Mesenchymal stem cell (in vitro differentiated cells and primary cell): ENCODE data around the gene TRIM42.
A peak's percentile ranks its signal among the peaks of the same experiment; 100 is the strongest.

Source experiments
- DNase-seq: peaks from one replicate; pipeline ENCODE4 v3.0.0-alpha.2; 2013
- H2AFZ ChIP-seq: one replicate; pipeline ENCODE4 v1.6.1; 2013; ENCODE audit warnings: low read depth, mild to moderate bottlenecking, control low read depth, inconsistent platforms, low read length, moderate library complexity
- H2AK5ac ChIP-seq: 2 replicates; pipeline ENCODE4 v1.6.1; 2013; ENCODE audit warnings: low read length, moderate library complexity, mild to moderate bottlenecking, inconsistent platforms; ENCODE audit not compliant: severe bottlenecking
- H2BK120ac ChIP-seq: one replicate; pipeline ENCODE4 v1.6.1; 2013; ENCODE audit warnings: low read depth, mild to moderate bottlenecking, inconsistent platforms, low read length, moderate library complexity
- H2BK12ac ChIP-seq, 2 experiments: one replicate each; pipeline ENCODE4 v1.6.1; 2013; ENCODE audit warnings: inconsistent platforms in 2 of 2, low read length in 2 of 2, mild to moderate bottlenecking in 2 of 2, moderate library complexity in 2 of 2, control low read depth in 1 of 2
- H2BK15ac ChIP-seq: one replicate; pipeline ENCODE4 v1.6.1; 2013; ENCODE audit warnings: mild to moderate bottlenecking, low read depth, inconsistent platforms; ENCODE audit not compliant: poor library complexity, severe bottlenecking
- H2BK5ac ChIP-seq: 2 replicates; pipeline ENCODE4 v1.6.1; 2013; ENCODE audit warnings: low read depth, mild to moderate bottlenecking, low read length, control low read depth, inconsistent platforms; ENCODE audit not compliant: poor library complexity, severe bottlenecking
- H3K14ac ChIP-seq, 2 experiments: one replicate each; pipeline ENCODE4 v1.6.1; 2013; ENCODE audit warnings: inconsistent platforms in 2 of 2, low read length in 2 of 2, control low read depth in 1 of 2, mild to moderate bottlenecking in 1 of 2, moderate library complexity in 1 of 2
- H3K18ac ChIP-seq, 2 experiments: one replicate each; pipeline ENCODE4 v1.6.1; 2013; ENCODE audit warnings: inconsistent platforms in 2 of 2, low read length in 2 of 2, control low read depth in 1 of 2, low read depth in 1 of 2, mild to moderate bottlenecking in 1 of 2
- H3K23ac ChIP-seq, 2 experiments: one replicate each; pipeline ENCODE4 v1.6.1; 2013; ENCODE audit warnings: inconsistent platforms in 2 of 2, low read length in 2 of 2, mild to moderate bottlenecking in 2 of 2, moderate library complexity in 2 of 2, control low read depth in 1 of 2
- H3K27ac ChIP-seq: 2 replicates; pipeline ENCODE4 v1.5.1; 2013; ENCODE audit warnings: mild to moderate bottlenecking, moderate library complexity, low read length, control low read depth, inconsistent platforms; ENCODE audit not compliant: poor library complexity, severe bottlenecking
- H3K27me3 ChIP-seq, 2 experiments: 2 replicates each; pipeline versions ENCODE4 v1.6.1 to v1.7.0; 2013; ENCODE audit warnings: low read length in 2 of 2, mild to moderate bottlenecking in 2 of 2, moderate library complexity in 2 of 2, control low read depth in 1 of 2, inconsistent platforms in 1 of 2; ENCODE audit not compliant: control insufficient read depth in 1 of 2, insufficient read depth in 1 of 2
- H3K36me3 ChIP-seq, 2 experiments: 2 replicates each; pipeline versions ENCODE4 v1.6.1 to v1.7.0; 2013; ENCODE audit warnings: low read length in 2 of 2, control low read depth in 1 of 2, inconsistent platforms in 1 of 2, low read depth in 1 of 2, mild to moderate bottlenecking in 1 of 2; ENCODE audit not compliant: insufficient read depth in 2 of 2, control insufficient read depth in 1 of 2
- H3K4ac ChIP-seq, 2 experiments: one replicate each; pipeline ENCODE4 v1.6.1; 2013; ENCODE audit warnings: inconsistent platforms in 2 of 2, low read length in 2 of 2, mild to moderate bottlenecking in 2 of 2, moderate library complexity in 2 of 2, control low read depth in 1 of 2, low read depth in 1 of 2
- H3K4me1 ChIP-seq: 2 replicates; pipeline ENCODE4 v1.6.1; 2013; ENCODE audit warnings: low read depth, low read length, control low read depth; ENCODE audit not compliant: control insufficient read depth, insufficient read depth
- H3K4me2 ChIP-seq: 2 replicates; pipeline ENCODE4 v1.6.1; 2013; ENCODE audit warnings: low read length, mild to moderate bottlenecking, inconsistent platforms; ENCODE audit not compliant: poor library complexity, severe bottlenecking
- H3K4me3 ChIP-seq, 2 experiments: 2 replicates each; pipeline versions ENCODE4 v1.5.1 to v1.7.0; 2013; ENCODE audit warnings: low read length in 2 of 2, mild to moderate bottlenecking in 2 of 2, control low read depth in 1 of 2, low read depth in 1 of 2; ENCODE audit not compliant: insufficient read depth in 1 of 2
- H3K79me1 ChIP-seq: replicated peaks from 2 replicates; pipeline ENCODE4 v1.6.1; 2013; ENCODE audit warnings: mild to moderate bottlenecking, control low read depth, low read length, inconsistent platforms; ENCODE audit not compliant: poor library complexity, severe bottlenecking
- H3K9ac ChIP-seq: 2 replicates; pipeline ENCODE4 v1.7.0; 2013; ENCODE audit warnings: mild to moderate bottlenecking, low read length, moderate library complexity
- H3K9me3 ChIP-seq: 2 replicates; pipeline ENCODE4 v1.7.0; 2013; ENCODE audit warnings: mild to moderate bottlenecking, low read length; ENCODE audit not compliant: control insufficient read depth
- H4K8ac ChIP-seq: one replicate; pipeline ENCODE4 v1.6.1; 2013; ENCODE audit warnings: inconsistent platforms, mild to moderate bottlenecking, low read length, moderate library complexity
- H4K91ac ChIP-seq: one replicate; pipeline ENCODE4 v1.6.1; 2013; ENCODE audit warnings: mild to moderate bottlenecking, low read length, inconsistent platforms
- WGBS: methylation state at CpG from one replicate; pipeline ENCODE4 v1.1.7; 2013; ENCODE audit warnings: mixed read lengths; 5-methylcytosine and 5-hydroxymethylcytosine counted together

Gene TRIM42

GRCh38 chr3:140723576-140723975 lies 45.7 kb downstream of the TRIM42 start:
- WGBS: 63% methylated on average over 3 of the region's 3 CpGs
- Histone ChIP-seq H3K23ac (no peak overlapping the region), H2BK12ac (no peak overlapping the region), H3K4me1 (peaks cover 8% of the 10 kb centered on the region), H3K79me1 (no peaks in the 10 kb centered on the region), H3K4me2 (no peak overlapping the region), H3K14ac (no peak overlapping the region), H3K9ac (no peak overlapping the region), H2AFZ (no peak overlapping the region), H3K36me3 (no peaks in the 10 kb centered on the region), H3K27ac (no peak overlapping the region), H3K4ac (no peak overlapping the region), H3K9me3 (no peaks in the 10 kb centered on the region), H2BK120ac (no peak overlapping the region), H3K27me3 (peaks cover 0 to 8% of the 10 kb centered on the region in 2 experiments), H3K18ac (no peak overlapping the region), H3K4me3 (no peak overlapping the region), H2BK5ac (no peak overlapping the region), H2AK5ac (no peak overlapping the region), H4K8ac (no peak overlapping the region), H2BK15ac (no peak overlapping the region), H4K91ac (no peak overlapping the region)
- DNase-seq: no peak

DNA sequence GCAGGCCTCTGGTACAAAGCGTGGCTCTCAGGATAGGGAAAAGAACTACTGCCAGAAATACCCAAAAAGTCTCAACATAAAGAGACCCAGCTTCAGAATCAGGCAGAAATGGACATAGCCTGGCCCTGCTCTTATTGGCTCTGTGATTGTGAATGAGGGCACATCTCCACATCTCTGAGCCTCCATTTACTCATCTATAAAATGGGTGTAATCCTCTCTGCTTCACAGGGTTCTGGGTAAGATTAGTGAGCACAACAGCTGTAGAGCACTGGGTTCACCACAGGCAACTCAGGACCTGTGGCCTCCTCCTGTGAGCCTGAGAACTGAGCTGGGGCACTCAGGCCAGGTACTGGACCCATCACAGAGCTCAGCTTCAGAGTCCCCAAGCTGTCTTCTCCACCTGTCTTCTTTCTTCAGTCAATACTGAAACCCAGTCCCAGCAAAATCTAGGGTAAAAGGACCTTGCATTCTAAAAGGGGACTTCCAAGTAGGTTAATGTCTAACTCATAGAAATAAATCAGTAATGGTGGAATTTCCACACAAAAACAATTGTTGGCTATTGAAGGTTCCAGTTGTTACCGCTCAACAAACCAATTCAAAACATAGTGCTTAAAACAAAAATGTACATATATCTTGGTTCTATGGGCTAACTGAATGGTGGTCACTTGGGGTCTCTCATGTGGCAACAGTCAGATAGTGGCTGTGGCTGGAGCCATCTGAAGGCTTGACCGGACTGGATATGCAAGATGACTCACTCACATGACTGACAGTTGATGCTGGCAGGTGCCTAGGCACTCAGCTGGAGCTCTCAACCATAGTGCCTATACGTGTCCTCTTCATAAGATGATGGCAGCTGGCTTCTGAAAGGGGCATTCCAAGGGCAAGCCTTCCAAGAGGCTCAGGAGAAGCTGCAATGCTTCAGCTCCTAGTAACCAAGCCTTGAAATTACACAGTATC lies 47.3 kb downstream of the TRIM42 start:
- Histone ChIP-seq H3K4me1 (peaks cover 8% of the 10 kb centered on the region), H3K9ac (no peak overlapping the region), H3K18ac (no peak overlapping the region), H2BK120ac (no peak overlapping the region), H3K4ac (no peak overlapping the region), H3K14ac (no peak overlapping the region), H3K27ac (no peak overlapping the region), H3K79me1 (no peaks in the 10 kb centered on the region), H3K27me3 (peaks cover 0 to 11% of the 10 kb centered on the region in 2 experiments), H2BK12ac (no peak overlapping the region), H3K4me3 (no peak overlapping the region), H2BK5ac (peak overlapping the region; percentile 25), H3K23ac (no peak overlapping the region), H2AK5ac (peak overlapping the region; percentile 82), H4K8ac (no peak overlapping the region), H3K4me2 (no peak overlapping the region), H3K36me3 (no peaks in the 10 kb centered on the region), H2AFZ (no peak overlapping the region), H3K9me3 (no peaks in the 10 kb centered on the region), H2BK15ac (no peak overlapping the region), H4K91ac (no peak overlapping the region)
- no peak for DNase-seq
- WGBS: 55% methylated on average over 3 of the region's 4 CpGs

DNA sequence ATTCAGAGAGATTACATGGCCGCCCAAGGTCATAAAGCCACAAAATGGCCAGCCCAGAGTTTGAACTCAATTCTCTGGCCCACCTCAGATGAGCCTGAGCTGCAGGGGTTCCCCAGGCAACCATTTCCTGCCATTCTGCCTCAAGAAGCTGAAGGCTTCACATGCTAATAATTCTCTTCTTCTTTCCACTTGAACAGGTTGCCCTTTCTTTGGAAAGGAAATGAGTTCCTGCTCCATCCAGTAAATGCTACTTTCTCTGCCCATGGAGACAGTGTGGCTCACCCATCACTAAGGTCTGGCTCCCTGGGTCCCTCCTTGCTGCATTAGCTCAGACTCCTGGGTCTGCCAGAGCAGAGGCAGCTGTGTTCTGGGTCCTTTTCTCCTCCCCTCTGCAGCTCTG lies 48.2 kb downstream of the TRIM42 start:
- H3K27me3 ChIP-seq: peaks cover 0 to 11% of the 10 kb centered on the region in 2 experiments
- H4K91ac ChIP-seq: no peak overlapping the region
- no peak overlapping the region for H3K4me3 ChIP-seq
- no peak overlapping the region for H2BK5ac ChIP-seq
- H2AFZ ChIP-seq: no peak overlapping the region
- H3K9ac ChIP-seq: no peak overlapping the region
- H3K36me3 ChIP-seq: no peaks in the 10 kb centered on the region
- no peak overlapping the region for H3K18ac ChIP-seq
- H2BK15ac ChIP-seq: no peak overlapping the region
- H3K27ac ChIP-seq: no peak overlapping the region
- H3K4ac ChIP-seq: no peak overlapping the region
- no peak overlapping the region for H3K23ac ChIP-seq
- H3K4me1 ChIP-seq: peaks cover 8% of the 10 kb centered on the region
- H3K4me2 ChIP-seq: no peak overlapping the region
- H3K14ac ChIP-seq: no peak overlapping the region
- no peaks in the 10 kb centered on the region for H3K79me1 ChIP-seq
- 75% methylated on average over 1 of the region's 1 CpG for WGBS
- no peak overlapping the region for H2BK120ac ChIP-seq
- H3K9me3 ChIP-seq: no peaks in the 10 kb centered on the region
- H2BK12ac ChIP-seq: no peak overlapping the region
- H2AK5ac ChIP-seq: peak overlapping the region; percentile 35
- DNase-seq: no peak
- no peak overlapping the region for H4K8ac ChIP-seq

GRCh38 chr3:140727886-140728285 lies 50.0 kb downstream of the TRIM42 start:
- H3K9me3 ChIP-seq: no peaks in the 10 kb centered on the region
- peaks cover 0 to 15% of the 10 kb centered on the region in 2 experiments for H3K27me3 ChIP-seq
- no peak overlapping the region for H3K23ac ChIP-seq
- H3K9ac ChIP-seq: no peak overlapping the region
- H3K4me1 ChIP-seq: peaks cover 8% of the 10 kb centered on the region
- H4K91ac ChIP-seq: no peak overlapping the region
- no peak overlapping the region for H3K27ac ChIP-seq
- no peak overlapping the region for H2BK5ac ChIP-seq
- H2BK12ac ChIP-seq: no peak overlapping the region
- H4K8ac ChIP-seq: no peak overlapping the region
- no peak overlapping the region for H2BK15ac ChIP-seq
- H3K4ac ChIP-seq: no peak overlapping the region
- no peak overlapping the region for H2AFZ ChIP-seq
- no peak overlapping the region for H3K4me3 ChIP-seq
- no peaks in the 10 kb centered on the region for H3K36me3 ChIP-seq
- no peak overlapping the region for H2BK120ac ChIP-seq
- WGBS: 55% methylated on average over 4 of the region's 4 CpGs
- H3K4me2 ChIP-seq: no peak overlapping the region
- DNase-seq: no peak
- H3K79me1 ChIP-seq: no peaks in the 10 kb centered on the region
- H2AK5ac ChIP-seq: no peak overlapping the region
- H3K18ac ChIP-seq: no peak overlapping the region
- H3K14ac ChIP-seq: no peak overlapping the region
